Measurements from ENCODE around the gene RPL10.
A peak's percentile ranks its signal among the peaks of the same experiment; 100 is the strongest.

RPL10 gene

DNA sequence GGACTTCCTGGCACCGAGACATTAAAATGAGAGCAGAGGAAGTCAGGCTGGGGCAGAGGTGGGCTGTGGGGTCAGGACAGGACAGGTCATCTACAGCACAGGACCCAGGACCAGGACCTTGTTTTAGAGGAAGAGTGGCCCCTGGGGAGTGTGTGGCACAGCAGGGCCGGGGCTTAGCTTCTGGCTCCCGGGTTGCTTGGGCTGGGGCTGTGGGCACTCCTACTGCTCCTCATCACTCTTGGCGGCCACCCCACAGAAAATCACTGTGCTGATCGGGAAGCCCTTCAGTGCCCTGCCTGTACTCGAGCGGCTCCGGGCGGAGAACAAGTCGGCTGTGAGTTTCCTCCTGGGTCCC lies 22.2 kb downstream of the RPL10 start:
- Histone ChIP-seq H3K27me3 (ENCODE audit: insufficient read depth, low read length) (no peaks in the 10 kb centered on the region), H3K9me2 (ENCODE audit: low read depth, low read length) (no peaks in the 10 kb centered on the region), H3K27ac (ENCODE audit: low read depth, low read length, poor library complexity, severe bottlenecking) (no peak overlapping the region), H3K9me3 (ENCODE audit: low read length) (no peaks in the 10 kb centered on the region), H3K4me1 (ENCODE audit: insufficient read depth, low read length, severe bottlenecking) (no peaks in the 10 kb centered on the region), H4K20me1 (ENCODE audit: insufficient read depth, low read length) (no peaks in the 10 kb centered on the region), H3K36me3 (ENCODE audit: insufficient read depth, low read length) (no peaks in the 10 kb centered on the region), H3K4me2 (ENCODE audit: low read length) (no peak overlapping the region), H3K9ac (ENCODE audit: low read length) (no peak overlapping the region), H2AFZ (ENCODE audit: low read length) (no peak overlapping the region), H3K79me2 (ENCODE audit: insufficient read depth, low read length) (no peaks in the 10 kb centered on the region), H3F3A (ENCODE audit: insufficient read depth, low read length) (no peaks in the 10 kb centered on the region), H3K4me3 (ENCODE audit: low read depth, low read length, poor library complexity, severe bottlenecking) (no peak overlapping the region)
- TF ChIP-seq EZH2 (IDR thresholded peaks at IDR 0.05; ENCODE audit: borderline replicate concordance, low read length): no peak
- no peak for TF ChIP-seq CTCF (IDR thresholded peaks at IDR 0.05; ENCODE audit: low read length)

DNA sequence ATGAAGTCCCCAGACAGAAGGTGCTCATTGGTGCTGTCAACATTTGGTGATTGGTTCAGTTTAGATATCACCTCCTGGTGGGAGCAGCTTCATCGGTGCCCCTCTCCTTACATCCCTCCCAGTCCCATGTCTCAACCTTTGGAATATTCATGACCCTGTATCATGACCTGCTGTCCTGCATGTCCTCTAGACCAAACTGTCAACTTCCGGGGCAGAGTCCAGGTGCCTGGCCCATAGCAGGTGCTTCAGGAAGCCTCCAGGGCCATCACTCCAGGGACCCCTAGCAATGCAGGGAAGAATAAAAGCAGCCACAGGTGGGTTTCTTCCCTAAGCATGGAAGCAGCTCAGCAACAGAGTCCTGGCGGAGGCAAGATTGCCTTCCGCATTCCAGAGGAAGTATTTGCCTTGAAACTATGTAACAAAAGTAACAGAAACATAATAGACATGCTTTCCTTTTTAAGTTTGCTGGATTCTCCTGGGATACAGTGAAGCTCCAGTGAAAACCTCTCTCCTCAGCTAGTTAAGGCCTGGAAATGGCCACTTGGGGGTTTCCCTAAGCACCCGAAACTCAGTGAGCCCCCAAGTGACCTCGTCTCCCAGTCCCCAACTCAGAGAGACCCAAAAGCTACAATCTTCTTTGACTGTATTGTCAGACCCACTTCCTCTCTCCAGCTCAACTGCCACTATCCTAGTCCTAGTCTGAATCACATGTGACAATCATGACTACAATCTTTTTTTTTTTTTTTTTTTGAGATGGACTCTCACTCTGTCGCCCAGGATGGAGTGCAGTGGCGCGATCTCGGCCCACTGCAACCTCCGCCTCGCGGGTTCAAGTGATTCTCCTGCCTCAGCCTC lies 29.0 kb downstream of the RPL10 start:
- H3K4me3 ChIP-seq (ENCODE audit: low read depth, low read length, poor library complexity, severe bottlenecking): no peak overlapping the region
- H3F3A ChIP-seq (ENCODE audit: insufficient read depth, low read length): no peaks in the 10 kb centered on the region
- no peaks in the 10 kb centered on the region for H4K20me1 ChIP-seq (ENCODE audit: insufficient read depth, low read length)
- peaks cover 2% of the 10 kb centered on the region; the same call in 1 of the 2 replicates for H3K36me3 ChIP-seq (ENCODE audit: insufficient read depth, low read length)
- no peaks in the 10 kb centered on the region for H3K27me3 ChIP-seq (ENCODE audit: insufficient read depth, low read length)
- no peak overlapping the region for H3K27ac ChIP-seq (ENCODE audit: low read depth, low read length, poor library complexity, severe bottlenecking)
- no peak overlapping the region for H2AFZ ChIP-seq (ENCODE audit: low read length)
- H3K4me1 ChIP-seq (ENCODE audit: insufficient read depth, low read length, severe bottlenecking): peaks cover 16% of the 10 kb centered on the region
- H3K9me2 ChIP-seq (ENCODE audit: low read depth, low read length): no peaks in the 10 kb centered on the region
- no peaks in the 10 kb centered on the region for H3K9me3 ChIP-seq (ENCODE audit: low read length)
- no peak overlapping the region for H3K9ac ChIP-seq (ENCODE audit: low read length)
- no peaks in the 10 kb centered on the region for H3K79me2 ChIP-seq (ENCODE audit: insufficient read depth, low read length)
- no peak overlapping the region for H3K4me2 ChIP-seq (ENCODE audit: low read length)
- no peak for TF ChIP-seq CTCF (IDR thresholded peaks at IDR 0.05; ENCODE audit: low read length)
- no peak for TF ChIP-seq EZH2 (IDR thresholded peaks at IDR 0.05; ENCODE audit: borderline replicate concordance, low read length)

- Histone ChIP-seq H2AFZ (ENCODE audit: low read length) (no peak within 1 kb of the TSS), H3K79me2 (ENCODE audit: insufficient read depth, low read length) (no peaks in the 10 kb centered on the region), H3K4me3 (ENCODE audit: low read depth, low read length, poor library complexity, severe bottlenecking) (peak within 1 kb of the TSS; percentile 85), H3K4me1 (ENCODE audit: insufficient read depth, low read length, severe bottlenecking) (peaks cover 16% of the 10 kb centered on the region), H3K4me2 (ENCODE audit: low read length) (peak within 1 kb of the TSS; percentile 98), H3K9me2 (ENCODE audit: low read depth, low read length) (no peaks in the 10 kb centered on the region), H3K36me3 (ENCODE audit: insufficient read depth, low read length) (peaks cover 15% of the 10 kb centered on the region; the same call in 1 of the 2 replicates), H3K9ac (ENCODE audit: low read length) (peak within 1 kb of the TSS; percentile 87), H3K9me3 (ENCODE audit: low read length) (no peaks in the 10 kb centered on the region), H3F3A (ENCODE audit: insufficient read depth, low read length) (no peaks in the 10 kb centered on the region), H3K27me3 (ENCODE audit: insufficient read depth, low read length) (no peaks in the 10 kb centered on the region), H3K27ac (ENCODE audit: low read depth, low read length, poor library complexity, severe bottlenecking) (peak within 1 kb of the TSS; percentile 21), H4K20me1 (ENCODE audit: insufficient read depth, low read length) (no peaks in the 10 kb centered on the region)
- no peak for TF ChIP-seq EZH2 (IDR thresholded peaks at IDR 0.05; ENCODE audit: borderline replicate concordance, low read length)
- peak; percentile 25; the same call in 1 of the 2 replicates for TF ChIP-seq CTCF (IDR thresholded peaks at IDR 0.05; ENCODE audit: low read length)
Measured at GRCh38 chrX:154428176-154429171, 30.3 kb downstream of the RPL10 start, which contains the start of gene ATP6AP1. Gene ATP6AP1 (plus strand): TSS chrX:154428677. CDS start chrX:154428693, 16 bp downstream.

All from OCI-LY1 (cell line).